AG10803 (cell line): ENCODE measurements around the gene SPPL2B.
A peak's percentile ranks its signal among the peaks of the same experiment; 100 is the strongest.
"Not testable (repeated sequence)": the region's sequence is repeated elsewhere in the genome, so short reads cannot be mapped to it uniquely, and the experiment has no call there.

Experiments used
- DNase-seq: peaks from one replicate; pipeline ENCODE4 v3.0.0; 2010; ENCODE audit warnings: low read depth
- H3K4me3 ChIP-seq: 2 replicates; pipeline ENCODE4 v1.5.1; 2011; ENCODE audit warnings: mild to moderate bottlenecking, low read length, control low read depth
- TF ChIP-seq, protein P1 (sequence below): conservative IDR thresholded peaks from 2 replicates; pipeline ENCODE4 v1.5.1; 2011; ENCODE audit warnings: mild to moderate bottlenecking, low read length, control low read depth, inconsistent platforms

Gene SPPL2B

DNA sequence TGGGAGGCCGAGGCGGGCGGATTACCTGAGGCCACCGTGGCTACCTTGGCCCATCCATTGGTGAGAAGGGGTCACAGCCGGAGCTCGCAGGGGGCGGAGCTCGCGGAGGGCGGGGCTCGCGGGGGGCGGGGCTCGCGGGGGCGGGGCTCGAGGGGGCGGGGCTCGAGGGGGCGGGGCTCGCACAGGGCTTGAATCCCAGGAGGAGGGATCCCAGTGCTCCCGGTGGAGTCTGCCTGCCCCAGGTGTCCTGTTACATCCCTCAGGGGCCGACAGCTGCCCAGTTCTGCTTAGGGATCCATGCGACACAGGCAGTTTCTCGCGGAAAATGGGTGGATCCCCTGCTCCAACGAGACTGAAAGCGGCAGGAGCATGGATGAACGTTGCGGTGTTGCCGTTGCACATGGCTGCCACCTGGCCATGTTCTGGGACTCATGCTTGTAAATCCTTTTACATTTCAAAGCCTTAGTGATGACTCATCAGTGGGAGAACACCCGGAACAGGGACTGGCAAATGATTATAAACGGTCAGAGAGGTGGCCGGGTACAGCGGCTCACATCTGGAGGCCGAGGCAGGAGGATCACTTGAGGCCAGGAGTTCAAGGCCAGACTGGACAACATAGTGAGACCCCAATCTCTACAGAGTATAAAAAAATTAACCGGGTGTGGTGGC is 56.7 kb downstream of the SPPL2B start:
- peak overlapping the region; percentile 39 for H3K4me3 ChIP-seq

DNA sequence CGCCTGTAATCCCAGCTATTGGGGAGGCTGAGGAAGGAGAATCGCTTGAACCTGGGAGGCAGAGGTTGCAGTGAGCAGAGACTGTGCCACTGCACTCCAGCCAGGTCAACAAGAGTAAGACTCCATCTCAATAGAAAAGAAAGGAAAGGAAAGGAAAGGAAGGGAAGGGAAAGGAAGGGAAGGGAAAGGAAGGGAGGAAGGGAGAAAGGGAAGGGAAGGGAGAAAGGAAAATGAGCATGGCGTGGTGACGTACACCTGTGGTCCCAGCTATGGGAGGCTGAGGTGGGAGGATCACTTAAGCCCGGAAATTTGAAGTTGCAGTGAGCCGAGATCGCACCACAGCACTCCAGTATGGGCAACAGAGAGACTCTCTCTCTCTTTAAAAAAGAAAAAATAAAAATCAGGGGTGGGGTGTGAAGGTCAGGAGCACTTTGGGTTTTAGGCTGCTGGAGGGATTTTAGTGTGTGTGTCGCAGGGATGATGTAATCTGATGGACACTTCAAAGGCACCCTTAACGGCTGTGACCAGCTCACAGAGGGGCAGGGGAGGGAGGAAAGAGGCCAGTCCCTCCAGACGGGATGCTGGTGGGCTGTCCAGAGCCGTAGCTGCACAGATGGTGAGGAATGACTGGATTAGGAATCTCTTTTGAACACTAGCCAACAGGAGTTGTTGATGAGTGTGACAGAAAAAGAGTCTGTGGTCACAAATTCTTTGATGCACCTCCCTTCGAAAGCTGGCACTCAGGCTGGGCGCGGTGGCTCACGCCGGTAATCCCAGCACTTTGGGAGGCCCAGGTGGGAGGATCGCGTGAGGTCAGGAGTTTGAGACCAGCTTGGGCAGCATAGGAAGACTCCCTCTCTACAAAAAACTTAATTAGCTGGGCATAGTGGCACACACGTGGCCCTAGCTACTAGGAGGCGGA is 59.1 kb downstream of the SPPL2B start:
- no peak for DNase-seq
- no peak overlapping the region for H3K4me3 ChIP-seq
- TF ChIP-seq, protein P1, sequence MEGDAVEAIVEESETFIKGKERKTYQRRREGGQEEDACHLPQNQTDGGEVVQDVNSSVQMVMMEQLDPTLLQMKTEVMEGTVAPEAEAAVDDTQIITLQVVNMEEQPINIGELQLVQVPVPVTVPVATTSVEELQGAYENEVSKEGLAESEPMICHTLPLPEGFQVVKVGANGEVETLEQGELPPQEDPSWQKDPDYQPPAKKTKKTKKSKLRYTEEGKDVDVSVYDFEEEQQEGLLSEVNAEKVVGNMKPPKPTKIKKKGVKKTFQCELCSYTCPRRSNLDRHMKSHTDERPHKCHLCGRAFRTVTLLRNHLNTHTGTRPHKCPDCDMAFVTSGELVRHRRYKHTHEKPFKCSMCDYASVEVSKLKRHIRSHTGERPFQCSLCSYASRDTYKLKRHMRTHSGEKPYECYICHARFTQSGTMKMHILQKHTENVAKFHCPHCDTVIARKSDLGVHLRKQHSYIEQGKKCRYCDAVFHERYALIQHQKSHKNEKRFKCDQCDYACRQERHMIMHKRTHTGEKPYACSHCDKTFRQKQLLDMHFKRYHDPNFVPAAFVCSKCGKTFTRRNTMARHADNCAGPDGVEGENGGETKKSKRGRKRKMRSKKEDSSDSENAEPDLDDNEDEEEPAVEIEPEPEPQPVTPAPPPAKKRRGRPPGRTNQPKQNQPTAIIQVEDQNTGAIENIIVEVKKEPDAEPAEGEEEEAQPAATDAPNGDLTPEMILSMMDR = no peak

More for the DNA sequence above, 56.7 kb downstream of the SPPL2B start:
- DNase-seq = peak; percentile 91
- TF ChIP-seq, protein P1 = no peak

GRCh38 chr19:2389594-2389993 is 61.1 kb downstream of the SPPL2B start:
- DNase-seq = no peak
- TF ChIP-seq, protein P1 = no peak
- no peak overlapping the region for H3K4me3 ChIP-seq

DNA sequence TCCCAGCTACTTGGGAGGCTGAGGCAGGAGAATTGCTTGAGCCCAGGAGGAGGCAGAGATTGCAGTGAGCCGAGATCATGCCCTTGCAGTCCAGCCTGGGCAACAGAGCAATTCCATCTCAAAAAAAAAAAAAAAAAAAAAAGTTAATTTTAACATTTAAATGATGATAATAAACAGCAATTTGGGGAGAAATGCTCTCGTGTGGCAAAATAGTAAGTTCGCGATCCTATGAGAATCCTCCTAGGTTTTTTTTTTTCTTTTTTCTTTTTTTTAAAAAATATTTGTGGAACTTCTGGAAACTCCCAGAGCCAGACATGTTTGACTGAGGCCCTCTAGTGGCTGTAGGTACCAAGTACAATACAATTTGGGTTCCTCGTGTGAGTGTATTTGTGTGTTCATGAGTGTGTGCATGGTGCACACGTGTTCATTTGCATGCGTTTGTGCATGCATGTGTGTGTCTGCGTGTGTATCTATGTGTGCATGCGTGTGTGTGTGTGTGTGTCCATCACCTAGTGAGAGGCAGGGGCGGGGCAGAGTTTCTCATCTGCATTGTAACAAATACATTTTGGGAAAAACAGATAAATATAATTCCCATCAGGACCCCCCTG is 62.7 kb downstream of the SPPL2B start:
- H3K4me3 ChIP-seq = no peak overlapping the region
- TF ChIP-seq, protein P1 = peak; percentile 80
- DNase-seq = peak; percentile 77

GRCh38 chr19:2392366-2392765 is 63.9 kb downstream of the SPPL2B start:
- H3K4me3 ChIP-seq = no peak overlapping the region
- DNase-seq = no peak
- TF ChIP-seq, protein P1 = no peak

- not testable (repeated sequence) for DNase-seq, H3K4me3 ChIP-seq
Observed at GRCh38 chr19:2392899-2393298, 64.4 kb downstream of the SPPL2B start.

DNA sequence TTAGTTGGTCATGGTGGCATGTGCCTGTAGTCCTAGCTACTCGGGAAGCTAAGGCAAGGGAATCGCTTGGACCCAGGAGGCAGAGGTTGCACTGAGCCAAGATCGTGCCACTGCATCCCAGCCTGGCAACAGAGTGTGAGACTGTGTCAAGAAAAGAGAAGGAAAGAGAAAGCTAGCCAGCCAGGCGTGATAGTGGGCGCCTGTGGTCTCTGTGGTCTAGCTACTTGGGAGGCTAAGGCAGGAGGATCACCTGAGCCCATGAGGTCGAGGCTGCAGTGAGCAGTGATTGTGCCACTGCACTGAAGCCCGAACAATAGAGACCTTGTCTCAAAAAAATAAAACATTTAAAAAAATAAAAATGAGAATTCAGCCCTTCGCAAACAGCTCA is 65.6 kb downstream of the SPPL2B start:
- TF ChIP-seq, protein P1 = no peak
- no peak for DNase-seq

More for the DNA sequence above, 65.6 kb downstream of the SPPL2B start:
- H3K4me3 ChIP-seq = no peak overlapping the region
